ENCODE measurements around the gene PTPRF.

The PTPRF gene

DNA sequence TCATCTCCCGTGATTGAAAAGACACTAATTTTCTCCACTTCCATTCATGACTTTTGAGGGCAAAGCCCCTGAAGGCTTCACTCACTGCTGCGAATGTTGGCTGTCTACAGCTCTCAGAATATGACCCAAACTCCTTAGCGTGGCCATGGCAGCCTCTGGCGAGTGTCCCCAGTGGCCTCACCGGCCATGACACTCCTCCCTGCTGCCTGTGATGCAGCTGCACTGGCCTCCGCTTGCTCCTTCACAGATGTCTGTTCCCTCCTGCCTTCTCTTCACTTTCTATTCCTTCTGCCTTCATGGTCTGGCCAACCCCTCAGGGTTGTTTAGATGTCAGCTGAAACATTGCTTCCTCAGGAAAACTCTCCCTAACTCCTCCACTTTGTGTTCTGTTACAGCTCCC is 30.8 kb upstream of the PTPRF start:
- TF ChIP-seq RAD21 (IDR thresholded peaks at IDR 0.05; ENCODE audit: low read depth) (no peak), EP300 (IDR thresholded peaks at IDR 0.05; ENCODE audit: borderline replicate concordance) (no peak), CEBPB (IDR thresholded peaks at IDR 0.05) (no peak), TCF12 (IDR thresholded peaks at IDR 0.05; ENCODE audit: low read depth) (no peak), CREB1 (IDR thresholded peaks at IDR 0.05; ENCODE audit: low read depth) (no peak), TEAD4 (IDR thresholded peaks at IDR 0.05) (no peak), NFIC (IDR thresholded peaks at IDR 0.05) (no peak), YY1 (IDR thresholded peaks at IDR 0.05; ENCODE audit: low read depth) (no peak), TAF1 (IDR thresholded peaks at IDR 0.05; ENCODE audit: low read depth) (no peak)
- TF ChIP-seq, protein P1, sequence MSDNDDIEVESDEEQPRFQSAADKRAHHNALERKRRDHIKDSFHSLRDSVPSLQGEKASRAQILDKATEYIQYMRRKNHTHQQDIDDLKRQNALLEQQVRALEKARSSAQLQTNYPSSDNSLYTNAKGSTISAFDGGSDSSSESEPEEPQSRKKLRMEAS (IDR thresholded peaks at IDR 0.05): no peak
- TF ChIP-seq, protein P2, sequence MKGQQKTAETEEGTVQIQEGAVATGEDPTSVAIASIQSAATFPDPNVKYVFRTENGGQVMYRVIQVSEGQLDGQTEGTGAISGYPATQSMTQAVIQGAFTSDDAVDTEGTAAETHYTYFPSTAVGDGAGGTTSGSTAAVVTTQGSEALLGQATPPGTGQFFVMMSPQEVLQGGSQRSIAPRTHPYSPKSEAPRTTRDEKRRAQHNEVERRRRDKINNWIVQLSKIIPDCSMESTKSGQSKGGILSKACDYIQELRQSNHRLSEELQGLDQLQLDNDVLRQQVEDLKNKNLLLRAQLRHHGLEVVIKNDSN (IDR thresholded peaks at IDR 0.05): no peak

DNA sequence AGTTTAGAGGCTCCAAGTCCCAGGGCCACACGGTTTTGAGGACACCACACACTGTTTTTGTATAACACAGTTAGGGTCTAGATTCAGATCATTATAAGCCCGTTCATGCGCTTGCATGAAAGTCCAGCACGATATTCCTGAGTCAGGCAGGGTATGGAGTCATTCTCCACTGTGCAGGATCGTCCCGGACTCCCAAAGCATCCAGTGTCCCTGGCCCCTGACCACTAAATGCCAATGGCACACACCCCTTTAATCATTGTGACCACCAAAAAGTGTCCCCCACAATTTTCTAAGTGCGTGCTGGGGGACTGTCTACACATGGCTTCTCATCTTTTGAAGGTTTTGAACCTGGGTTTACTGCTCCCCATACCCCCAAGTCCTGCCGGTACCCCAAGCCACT is 27.1 kb upstream of the PTPRF start:
- no peak for TF ChIP-seq YY1 (IDR thresholded peaks at IDR 0.05; ENCODE audit: low read depth)
- no peak for TF ChIP-seq FOXM1 (IDR thresholded peaks at IDR 0.05; ENCODE audit: borderline replicate concordance, low read depth)
- no peak for TF ChIP-seq CEBPB (IDR thresholded peaks at IDR 0.05)
- TF ChIP-seq, protein P2 (IDR thresholded peaks at IDR 0.05): no peak
- no peak for TF ChIP-seq EP300 (IDR thresholded peaks at IDR 0.05; ENCODE audit: borderline replicate concordance)
- TF ChIP-seq RAD21 (IDR thresholded peaks at IDR 0.05; ENCODE audit: low read depth): no peak
- TF ChIP-seq, protein P1 (IDR thresholded peaks at IDR 0.05): no peak

DNA sequence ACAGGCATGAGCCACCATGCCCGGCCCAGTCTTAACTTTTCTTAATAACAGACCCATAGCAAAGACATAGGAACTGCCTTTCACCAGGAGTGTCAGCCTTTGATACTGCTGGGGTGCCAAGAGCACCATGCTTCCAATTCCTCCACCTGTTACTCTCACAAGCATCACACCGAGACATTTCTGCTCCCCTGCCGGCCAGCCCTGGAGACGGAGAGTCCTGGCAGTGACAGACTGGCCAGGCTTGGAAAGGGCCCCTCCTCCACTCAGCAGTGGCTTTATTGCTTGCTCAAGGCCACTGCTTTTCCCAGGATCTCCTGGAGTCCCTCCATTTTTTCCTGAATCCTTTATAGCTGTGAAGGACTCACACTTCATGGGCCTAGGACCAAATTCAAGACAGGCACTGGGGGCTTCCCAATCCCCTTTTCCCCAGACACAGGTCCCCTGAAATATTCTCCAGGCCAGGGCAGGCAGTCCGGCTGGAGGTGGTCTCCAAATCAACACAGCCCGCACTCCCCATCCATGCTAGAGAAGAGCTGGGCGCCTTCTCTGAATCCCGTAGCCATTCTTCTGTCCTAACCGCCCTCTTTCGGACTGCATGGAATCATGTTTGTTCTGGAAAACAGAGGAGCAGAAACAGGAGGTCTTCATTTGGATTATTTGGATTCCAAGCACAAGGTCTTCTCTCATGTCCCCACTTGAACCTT is 25.5 kb upstream of the PTPRF start:
- TF ChIP-seq EGR1 (IDR thresholded peaks at IDR 0.05): no peak
- no peak for TF ChIP-seq EP300 (IDR thresholded peaks at IDR 0.05; ENCODE audit: borderline replicate concordance)
- TF ChIP-seq, protein P2 (IDR thresholded peaks at IDR 0.05): no peak
- no peak for TF ChIP-seq CEBPB (IDR thresholded peaks at IDR 0.05)
- no peak for TF ChIP-seq TAF1 (IDR thresholded peaks at IDR 0.05; ENCODE audit: low read depth)
- no peak for TF ChIP-seq YY1 (IDR thresholded peaks at IDR 0.05; ENCODE audit: low read depth)
- no peak for TF ChIP-seq TCF12 (IDR thresholded peaks at IDR 0.05; ENCODE audit: low read depth)
- TF ChIP-seq, protein P3, sequence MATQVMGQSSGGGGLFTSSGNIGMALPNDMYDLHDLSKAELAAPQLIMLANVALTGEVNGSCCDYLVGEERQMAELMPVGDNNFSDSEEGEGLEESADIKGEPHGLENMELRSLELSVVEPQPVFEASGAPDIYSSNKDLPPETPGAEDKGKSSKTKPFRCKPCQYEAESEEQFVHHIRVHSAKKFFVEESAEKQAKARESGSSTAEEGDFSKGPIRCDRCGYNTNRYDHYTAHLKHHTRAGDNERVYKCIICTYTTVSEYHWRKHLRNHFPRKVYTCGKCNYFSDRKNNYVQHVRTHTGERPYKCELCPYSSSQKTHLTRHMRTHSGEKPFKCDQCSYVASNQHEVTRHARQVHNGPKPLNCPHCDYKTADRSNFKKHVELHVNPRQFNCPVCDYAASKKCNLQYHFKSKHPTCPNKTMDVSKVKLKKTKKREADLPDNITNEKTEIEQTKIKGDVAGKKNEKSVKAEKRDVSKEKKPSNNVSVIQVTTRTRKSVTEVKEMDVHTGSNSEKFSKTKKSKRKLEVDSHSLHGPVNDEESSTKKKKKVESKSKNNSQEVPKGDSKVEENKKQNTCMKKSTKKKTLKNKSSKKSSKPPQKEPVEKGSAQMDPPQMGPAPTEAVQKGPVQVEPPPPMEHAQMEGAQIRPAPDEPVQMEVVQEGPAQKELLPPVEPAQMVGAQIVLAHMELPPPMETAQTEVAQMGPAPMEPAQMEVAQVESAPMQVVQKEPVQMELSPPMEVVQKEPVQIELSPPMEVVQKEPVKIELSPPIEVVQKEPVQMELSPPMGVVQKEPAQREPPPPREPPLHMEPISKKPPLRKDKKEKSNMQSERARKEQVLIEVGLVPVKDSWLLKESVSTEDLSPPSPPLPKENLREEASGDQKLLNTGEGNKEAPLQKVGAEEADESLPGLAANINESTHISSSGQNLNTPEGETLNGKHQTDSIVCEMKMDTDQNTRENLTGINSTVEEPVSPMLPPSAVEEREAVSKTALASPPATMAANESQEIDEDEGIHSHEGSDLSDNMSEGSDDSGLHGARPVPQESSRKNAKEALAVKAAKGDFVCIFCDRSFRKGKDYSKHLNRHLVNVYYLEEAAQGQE (IDR thresholded peaks at IDR 0.05; ENCODE audit: low read depth): no peak
- no peak for TF ChIP-seq NFIC (IDR thresholded peaks at IDR 0.05)
- no peak for TF ChIP-seq CREB1 (IDR thresholded peaks at IDR 0.05; ENCODE audit: low read depth)

DNA sequence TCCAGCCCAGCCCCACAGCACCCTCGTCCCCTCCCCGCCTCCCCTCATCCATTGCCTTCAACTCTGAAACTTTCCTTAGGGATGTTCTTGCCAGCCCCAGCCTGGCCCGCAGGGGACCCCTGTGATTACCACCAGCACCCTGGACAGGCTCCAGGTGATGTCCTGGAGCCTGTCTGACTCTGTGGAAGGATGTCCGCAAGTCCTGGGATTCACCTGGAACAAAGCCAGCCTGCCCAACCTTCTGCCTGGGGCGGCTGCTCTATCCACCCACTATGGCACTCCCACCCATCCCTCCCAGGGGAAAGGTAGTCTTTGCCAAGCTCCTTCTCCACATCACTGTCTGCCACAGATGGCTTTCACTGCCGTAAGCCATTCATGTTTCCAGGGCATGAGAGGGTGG is 24.4 kb upstream of the PTPRF start:
- TF ChIP-seq TEAD4 (IDR thresholded peaks at IDR 0.05): no peak
- TF ChIP-seq EP300 (IDR thresholded peaks at IDR 0.05; ENCODE audit: borderline replicate concordance): no peak
- no peak for TF ChIP-seq CREB1 (IDR thresholded peaks at IDR 0.05; ENCODE audit: low read depth)
- no peak for TF ChIP-seq RAD21 (IDR thresholded peaks at IDR 0.05; ENCODE audit: low read depth)
- no peak for TF ChIP-seq TCF12 (IDR thresholded peaks at IDR 0.05; ENCODE audit: low read depth)
- TF ChIP-seq YY1 (IDR thresholded peaks at IDR 0.05; ENCODE audit: low read depth): no peak
- TF ChIP-seq, protein P2 (IDR thresholded peaks at IDR 0.05): no peak
- TF ChIP-seq, protein P3 (IDR thresholded peaks at IDR 0.05; ENCODE audit: low read depth): no peak
- TF ChIP-seq, protein P1 (IDR thresholded peaks at IDR 0.05): no peak
- no peak for TF ChIP-seq FOXM1 (IDR thresholded peaks at IDR 0.05; ENCODE audit: borderline replicate concordance, low read depth)
- no peak for TF ChIP-seq ZBTB7A (IDR thresholded peaks at IDR 0.05; ENCODE audit: low read depth)
